ENCODE data around the gene IL1A. TPM values are rescaled to one million over a fixed set of nuclear protein-coding genes. Genes with fewer than 3 reads are reported as not detected.

The IL1A gene
- total and polyA plus RNA-seq, 9 of the 15 experiments (the other 6 are each of a cell fraction or from before 2014, with no cell fraction given) = 0.03 to 0.27 (median 0.14) TPM; not detected in 2

DNA sequence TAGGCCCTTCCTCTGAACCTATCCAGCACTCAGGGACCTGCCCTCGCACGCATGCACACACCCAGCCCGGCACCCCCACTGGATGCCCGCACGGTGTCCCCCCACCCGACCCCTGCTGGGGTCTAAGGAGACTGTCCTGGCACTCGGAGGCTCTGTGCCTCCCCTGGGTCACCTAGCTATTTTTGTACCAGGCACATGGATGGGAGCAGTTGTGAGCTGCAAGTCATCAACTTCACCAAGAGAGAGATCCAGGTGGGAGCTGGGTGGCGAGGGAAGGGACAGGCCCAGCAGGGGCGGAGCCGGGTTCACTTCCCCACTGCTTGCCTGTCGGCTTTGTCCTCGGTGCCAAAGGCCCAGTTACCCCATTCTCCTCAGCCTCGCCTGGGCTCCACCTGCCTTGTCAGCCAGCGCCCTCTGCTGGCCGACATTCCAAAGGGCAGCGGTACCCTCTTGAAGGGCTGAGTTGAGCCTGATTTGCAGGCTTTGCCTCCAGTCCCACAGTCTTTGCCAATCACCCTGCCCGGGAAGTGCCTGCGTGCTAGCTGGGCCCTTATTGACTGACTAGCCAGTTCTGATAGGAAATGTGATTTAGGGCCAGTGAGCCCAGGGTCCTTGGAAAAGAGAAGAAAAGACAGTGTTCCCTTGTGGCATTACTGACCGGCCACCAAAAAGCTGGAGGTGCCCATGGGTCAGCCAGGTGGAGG, 57.7 kb downstream of the IL1A start (continued):
- TF ChIP-seq, protein P1, sequence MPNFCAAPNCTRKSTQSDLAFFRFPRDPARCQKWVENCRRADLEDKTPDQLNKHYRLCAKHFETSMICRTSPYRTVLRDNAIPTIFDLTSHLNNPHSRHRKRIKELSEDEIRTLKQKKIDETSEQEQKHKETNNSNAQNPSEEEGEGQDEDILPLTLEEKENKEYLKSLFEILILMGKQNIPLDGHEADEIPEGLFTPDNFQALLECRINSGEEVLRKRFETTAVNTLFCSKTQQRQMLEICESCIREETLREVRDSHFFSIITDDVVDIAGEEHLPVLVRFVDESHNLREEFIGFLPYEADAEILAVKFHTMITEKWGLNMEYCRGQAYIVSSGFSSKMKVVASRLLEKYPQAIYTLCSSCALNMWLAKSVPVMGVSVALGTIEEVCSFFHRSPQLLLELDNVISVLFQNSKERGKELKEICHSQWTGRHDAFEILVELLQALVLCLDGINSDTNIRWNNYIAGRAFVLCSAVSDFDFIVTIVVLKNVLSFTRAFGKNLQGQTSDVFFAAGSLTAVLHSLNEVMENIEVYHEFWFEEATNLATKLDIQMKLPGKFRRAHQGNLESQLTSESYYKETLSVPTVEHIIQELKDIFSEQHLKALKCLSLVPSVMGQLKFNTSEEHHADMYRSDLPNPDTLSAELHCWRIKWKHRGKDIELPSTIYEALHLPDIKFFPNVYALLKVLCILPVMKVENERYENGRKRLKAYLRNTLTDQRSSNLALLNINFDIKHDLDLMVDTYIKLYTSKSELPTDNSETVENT (CRISPR knock-in tag; IDR thresholded peaks at IDR 0.05) = no peak
- TF ChIP-seq CBX8 (IDR thresholded peaks at IDR 0.05; ENCODE audit: borderline replicate concordance, extremely low read depth, low read depth, low read length, poor library complexity, severe bottlenecking) (no peak), NR3C1 (CRISPR knock-in tag; IDR thresholded peaks at IDR 0.05) (no peak), REST (IDR thresholded peaks at IDR 0.05; ENCODE audit: borderline replicate concordance) (peak; percentile 94), REST (CRISPR knock-in tag; IDR thresholded peaks at IDR 0.05; ENCODE audit: low read depth) (no peak), ZNF766 (CRISPR knock-in tag; conservative IDR thresholded peaks at IDR 0.05) (no peak), KDM1A (IDR thresholded peaks at IDR 0.05) (no peak), EGR1 (conservative IDR thresholded peaks at IDR 0.05) (peak; percentile 59), COPS2 (conservative IDR thresholded peaks at IDR 0.05) (no peak), DACH1 (IDR thresholded peaks at IDR 0.05; ENCODE audit: partially characterized antibody) (no peak), AFF4 (CRISPR knock-in tag; IDR thresholded peaks at IDR 0.05) (0 out of 2 replicates have a peak, but pooled peaks have one; percentile 61), NCOA6 (IDR thresholded peaks at IDR 0.05) (no peak), ZFX (CRISPR knock-in tag; IDR thresholded peaks at IDR 0.05) (peak; percentile 58), POLR3G (IDR thresholded peaks at IDR 0.05; ENCODE audit: extremely low read depth, insufficient read length, insufficient replicate concordance) (no peak)

Measured in K562 (cell line).